ENCODE measurements around the gene USF2.

GRCh38 chr19:35288906-35289305 lies 20.1 kb downstream of the USF2 start:
- TF ChIP-seq, protein P1, sequence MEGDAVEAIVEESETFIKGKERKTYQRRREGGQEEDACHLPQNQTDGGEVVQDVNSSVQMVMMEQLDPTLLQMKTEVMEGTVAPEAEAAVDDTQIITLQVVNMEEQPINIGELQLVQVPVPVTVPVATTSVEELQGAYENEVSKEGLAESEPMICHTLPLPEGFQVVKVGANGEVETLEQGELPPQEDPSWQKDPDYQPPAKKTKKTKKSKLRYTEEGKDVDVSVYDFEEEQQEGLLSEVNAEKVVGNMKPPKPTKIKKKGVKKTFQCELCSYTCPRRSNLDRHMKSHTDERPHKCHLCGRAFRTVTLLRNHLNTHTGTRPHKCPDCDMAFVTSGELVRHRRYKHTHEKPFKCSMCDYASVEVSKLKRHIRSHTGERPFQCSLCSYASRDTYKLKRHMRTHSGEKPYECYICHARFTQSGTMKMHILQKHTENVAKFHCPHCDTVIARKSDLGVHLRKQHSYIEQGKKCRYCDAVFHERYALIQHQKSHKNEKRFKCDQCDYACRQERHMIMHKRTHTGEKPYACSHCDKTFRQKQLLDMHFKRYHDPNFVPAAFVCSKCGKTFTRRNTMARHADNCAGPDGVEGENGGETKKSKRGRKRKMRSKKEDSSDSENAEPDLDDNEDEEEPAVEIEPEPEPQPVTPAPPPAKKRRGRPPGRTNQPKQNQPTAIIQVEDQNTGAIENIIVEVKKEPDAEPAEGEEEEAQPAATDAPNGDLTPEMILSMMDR (IDR thresholded peaks at IDR 0.05), result no peak
- no peak for TF ChIP-seq POLR2A (IDR thresholded peaks at IDR 0.05)
- TF ChIP-seq POLR2AphosphoS5 (IDR thresholded peaks at IDR 0.05), result no peak
